GM06990 (cell line): ENCODE results near the gene SLC26A8.
"Not testable (repeated sequence)": the region's sequence is repeated elsewhere in the genome, so short reads cannot be mapped to it uniquely, and the experiment has no call there.

ENCODE experiments used
- DNase-seq: peaks from one replicate; pipeline ENCODE4 v3.0.0-alpha.2; 2011; ENCODE audit not compliant: insufficient read length; ENCODE audit errors: extremely low read depth
- H3K27me3 ChIP-seq: replicated peaks from 2 replicates; pipeline ENCODE4 v1.6.0; 2011; ENCODE audit warnings: low read length; ENCODE audit not compliant: control insufficient read depth, insufficient read depth
- H3K36me3 ChIP-seq: 2 replicates; pipeline ENCODE4 v1.5.1; 2011; ENCODE audit warnings: low read length; ENCODE audit not compliant: control insufficient read depth, insufficient read depth
- H3K4me3 ChIP-seq: replicated peaks from 2 replicates; pipeline ENCODE4 v1.5.1; 2011; ENCODE audit warnings: low read depth, mild to moderate bottlenecking, control low read depth, low read length
- CTCF ChIP-seq: IDR thresholded peaks from 2 replicates; pipeline ENCODE4 v1.5.1; 2011; ENCODE audit warnings: low read length, control low read depth, mild to moderate bottlenecking, inconsistent platforms; ENCODE audit not compliant: insufficient read depth, poor library complexity, severe bottlenecking

The SLC26A8 gene

GRCh38 chr6:35935469-35935868, 89.0 kb downstream of the SLC26A8 start:
- H3K36me3 ChIP-seq, result no peaks in the 10 kb centered on the region
- TF ChIP-seq CTCF, result no peak
- no peak overlapping the region for H3K4me3 ChIP-seq
- DNase-seq, result no peak
- no peaks in the 10 kb centered on the region for H3K27me3 ChIP-seq

GRCh38 chr6:35933844-35934243, 90.6 kb downstream of the SLC26A8 start:
- TF ChIP-seq CTCF, result no peak
- Histone ChIP-seq H3K36me3 (no peaks in the 10 kb centered on the region), H3K27me3 (no peaks in the 10 kb centered on the region), H3K4me3 (no peak overlapping the region)
- DNase-seq, result no peak

GRCh38 chr6:35931873-35932272, 92.6 kb downstream of the SLC26A8 start:
- not testable (repeated sequence) for H3K4me3 ChIP-seq, H3K36me3 ChIP-seq, H3K27me3 ChIP-seq, DNase-seq

- Histone ChIP-seq H3K27me3 (no peaks in the 10 kb centered on the region), H3K4me3 (no peak overlapping the region), H3K36me3 (no peaks in the 10 kb centered on the region)
- TF ChIP-seq CTCF, result no peak
- DNase-seq, result no peak
These were observed 93.3 kb downstream of the SLC26A8 start for GRCh38 chr6:35931120-35931561.

- no peak for DNase-seq
- no peak overlapping the region for H3K4me3 ChIP-seq
- TF ChIP-seq CTCF, result no peak
- no peaks in the 10 kb centered on the region for H3K27me3 ChIP-seq
- no peaks in the 10 kb centered on the region for H3K36me3 ChIP-seq
These were observed 94.8 kb downstream of the SLC26A8 start for GRCh38 chr6:35929601-35930000.

- no peak for TF ChIP-seq CTCF
- Histone ChIP-seq H3K36me3 (no peaks in the 10 kb centered on the region), H3K4me3 (no peak overlapping the region), H3K27me3 (no peaks in the 10 kb centered on the region)
- DNase-seq, result no peak
These were observed 97.8 kb downstream of the SLC26A8 start for GRCh38 chr6:35926509-35927215.
